Type B pancreatic cell (in vitro differentiated cells): Measurements from ENCODE around the gene CHD6. TPM values are rescaled to one million over a fixed set of nuclear protein-coding genes. Genes with fewer than 3 reads are reported as not detected.
A peak's percentile ranks its signal among the peaks of the same experiment; 100 is the strongest.

Experiments used
- DNase-seq: peaks from one replicate; pipeline ENCODE4 v3.0.0; 2021; ENCODE audit warnings: mixed read lengths; ENCODE audit not compliant: unreplicated experiment; ENCODE audit errors: extremely low spot score
- H3K27ac Mint-ChIP-seq: 2 replicates; pipeline ENCODE4 v1.8.0; 2021; ENCODE audit warnings: mild to moderate bottlenecking, mixed read lengths
- H3K27me3 Mint-ChIP-seq: 2 replicates; pipeline ENCODE4 v1.8.0; 2021; ENCODE audit warnings: mixed read lengths
- H3K36me3 Mint-ChIP-seq: 2 replicates; pipeline ENCODE4 v1.8.0; 2021; ENCODE audit warnings: mixed read lengths
- H3K4me1 Mint-ChIP-seq: one replicate; pipeline ENCODE4 v1.8.0; 2021; ENCODE audit warnings: mixed read lengths; ENCODE audit not compliant: unreplicated experiment
- H3K4me3 Mint-ChIP-seq: 2 replicates; pipeline ENCODE4 v1.8.0; 2021; ENCODE audit warnings: mild to moderate bottlenecking, mixed read lengths
- H3K9me3 Mint-ChIP-seq: 2 replicates; pipeline ENCODE4 v1.8.0; 2021; ENCODE audit warnings: mixed read lengths
- total RNA-seq: library from RNA; stranded (reverse); gene quantifications from 2 replicates; pipeline ENCODE4 v1.2.1, GENCODE V29; 2021; ENCODE audit warnings: low replicate concordance
- TF ChIP-seq, protein P1 (sequence below): fragments of 200-600 bp; sonication (generic); conservative IDR thresholded peaks from 2 replicates; pipeline ENCODE4 v1.5.0; 2021; ENCODE audit warnings: antibody characterized with exemption, mild to moderate bottlenecking

Gene CHD6
- total RNA-seq, 1 donor from 2014 or later = 72.6 TPM

DNA sequence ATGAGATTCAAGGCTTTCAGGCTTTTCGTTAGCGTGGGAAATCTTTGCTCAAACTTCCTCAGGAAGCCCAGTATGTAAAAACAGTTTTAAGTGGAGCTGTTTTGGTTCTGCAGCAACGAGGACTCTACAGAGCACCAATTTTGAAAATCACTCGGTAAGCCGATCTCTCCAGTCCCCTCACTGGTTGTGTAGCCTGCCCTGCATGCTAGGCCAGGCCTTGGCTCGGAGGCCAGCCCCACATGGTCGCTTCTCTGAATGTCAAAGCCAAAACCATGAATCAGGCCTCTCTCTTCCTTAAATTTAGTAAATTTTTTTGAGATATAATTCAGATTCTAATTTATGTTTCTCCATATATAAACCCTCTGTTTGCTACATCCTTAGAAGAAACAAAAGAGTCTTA lies 108.0 kb downstream of the CHD6 start:
- Mint-ChIP-seq H3K27ac (peak overlapping the region; percentile 73), H3K4me3 (no peak overlapping the region), H3K27me3 (no peaks in the 10 kb centered on the region), H3K36me3 (peaks cover 50% of the 10 kb centered on the region), H3K4me1 (peaks cover 29% of the 10 kb centered on the region), H3K9me3 (peaks cover 11% of the 10 kb centered on the region)
- TF ChIP-seq, protein P1, sequence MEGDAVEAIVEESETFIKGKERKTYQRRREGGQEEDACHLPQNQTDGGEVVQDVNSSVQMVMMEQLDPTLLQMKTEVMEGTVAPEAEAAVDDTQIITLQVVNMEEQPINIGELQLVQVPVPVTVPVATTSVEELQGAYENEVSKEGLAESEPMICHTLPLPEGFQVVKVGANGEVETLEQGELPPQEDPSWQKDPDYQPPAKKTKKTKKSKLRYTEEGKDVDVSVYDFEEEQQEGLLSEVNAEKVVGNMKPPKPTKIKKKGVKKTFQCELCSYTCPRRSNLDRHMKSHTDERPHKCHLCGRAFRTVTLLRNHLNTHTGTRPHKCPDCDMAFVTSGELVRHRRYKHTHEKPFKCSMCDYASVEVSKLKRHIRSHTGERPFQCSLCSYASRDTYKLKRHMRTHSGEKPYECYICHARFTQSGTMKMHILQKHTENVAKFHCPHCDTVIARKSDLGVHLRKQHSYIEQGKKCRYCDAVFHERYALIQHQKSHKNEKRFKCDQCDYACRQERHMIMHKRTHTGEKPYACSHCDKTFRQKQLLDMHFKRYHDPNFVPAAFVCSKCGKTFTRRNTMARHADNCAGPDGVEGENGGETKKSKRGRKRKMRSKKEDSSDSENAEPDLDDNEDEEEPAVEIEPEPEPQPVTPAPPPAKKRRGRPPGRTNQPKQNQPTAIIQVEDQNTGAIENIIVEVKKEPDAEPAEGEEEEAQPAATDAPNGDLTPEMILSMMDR = no peak
- DNase-seq = no peak

GRCh38 chr20:41509316-41510200 lies 108.6 kb downstream of the CHD6 start:
- H3K27me3 Mint-ChIP-seq = no peaks in the 10 kb centered on the region
- peak overlapping the region; percentile 62 for H3K4me3 Mint-ChIP-seq
- TF ChIP-seq, protein P1 = no peak
- peaks cover 11% of the 10 kb centered on the region for H3K9me3 Mint-ChIP-seq
- H3K4me1 Mint-ChIP-seq = peaks cover 29% of the 10 kb centered on the region
- peak overlapping the region; percentile 73 for H3K27ac Mint-ChIP-seq
- H3K36me3 Mint-ChIP-seq = peaks cover 44% of the 10 kb centered on the region
- no peak for DNase-seq

DNA sequence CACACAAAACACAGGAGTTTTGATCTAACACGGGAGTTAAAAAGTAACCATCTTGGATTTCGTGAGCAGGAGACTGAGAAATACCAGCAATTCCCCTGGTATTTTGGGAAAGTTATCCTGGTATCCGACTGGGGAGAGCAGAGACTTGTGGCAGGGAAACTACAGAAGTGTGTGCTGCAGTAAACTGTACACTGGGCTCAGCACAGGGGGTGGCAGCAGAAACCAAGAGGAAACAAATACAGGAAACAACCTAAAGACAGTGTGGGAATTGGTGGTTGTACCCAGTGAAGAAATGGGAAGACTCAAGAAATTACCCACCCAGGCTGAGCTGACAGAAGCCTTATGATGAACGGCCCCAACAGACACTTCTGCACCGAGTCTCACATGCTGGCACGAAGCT lies 109.8 kb downstream of the CHD6 start:
- no peaks in the 10 kb centered on the region for H3K27me3 Mint-ChIP-seq
- peaks cover 11% of the 10 kb centered on the region for H3K9me3 Mint-ChIP-seq
- TF ChIP-seq, protein P1 = no peak
- peak overlapping the region; percentile 5 for H3K4me3 Mint-ChIP-seq
- H3K27ac Mint-ChIP-seq = peak overlapping the region; percentile 25
- peaks cover 41% of the 10 kb centered on the region for H3K36me3 Mint-ChIP-seq
- H3K4me1 Mint-ChIP-seq = peaks cover 29% of the 10 kb centered on the region
- no peak for DNase-seq

GRCh38 chr20:41507851-41508250 lies 110.3 kb downstream of the CHD6 start:
- H3K4me1 Mint-ChIP-seq = peaks cover 29% of the 10 kb centered on the region
- peaks cover 11% of the 10 kb centered on the region for H3K9me3 Mint-ChIP-seq
- H3K27ac Mint-ChIP-seq = peak overlapping the region; percentile 25
- TF ChIP-seq, protein P1 = no peak
- H3K27me3 Mint-ChIP-seq = no peaks in the 10 kb centered on the region
- DNase-seq = no peak
- H3K4me3 Mint-ChIP-seq = peak overlapping the region; percentile 5
- peaks cover 38% of the 10 kb centered on the region for H3K36me3 Mint-ChIP-seq

GRCh38 chr20:41507436-41507835 lies 110.7 kb downstream of the CHD6 start:
- H3K27me3 Mint-ChIP-seq = no peaks in the 10 kb centered on the region
- no peak overlapping the region for H3K4me3 Mint-ChIP-seq
- peaks cover 29% of the 10 kb centered on the region for H3K4me1 Mint-ChIP-seq
- no peak for DNase-seq
- TF ChIP-seq, protein P1 = no peak
- peaks cover 11% of the 10 kb centered on the region for H3K9me3 Mint-ChIP-seq
- H3K36me3 Mint-ChIP-seq = peaks cover 34% of the 10 kb centered on the region
- no peak overlapping the region for H3K27ac Mint-ChIP-seq
